Natural killer cell (primary cell): ENCODE measurements around the gene PTPRN. TPM values are rescaled to one million over a fixed set of nuclear protein-coding genes. Genes with fewer than 3 reads are reported as not detected.

Source experiments
- ATAC-seq, 3 donors: fragments of 150-1000 bp in 2 of 3; fragments of 200-7000 bp in 1 of 3; cut with Tn5 transposase; 1 replicate in 1 of 3; 2 replicates in 2 of 3; pipeline ENCODE4 v1.10.0; 2021; ENCODE audit warnings: mild to moderate bottlenecking in 2 of 3, moderate library complexity in 2 of 3
- DNase-seq, 2 donors: peaks; one replicate each; pipeline versions ENCODE4 v3.0.0 to v3.0.0-alpha.2; 2013 to 2021; ENCODE audit warnings: mixed read lengths in 1 of 2
- H3K27ac ChIP-seq: one replicate; pipeline ENCODE4 v1.5.1; 2013; ENCODE audit warnings: mild to moderate bottlenecking, low read length
- H3K27me3 ChIP-seq: one replicate; pipeline ENCODE4 v1.6.1; 2013; ENCODE audit warnings: low read length; ENCODE audit not compliant: control insufficient read depth, insufficient read depth
- H3K36me3 ChIP-seq: one replicate; pipeline ENCODE4 v1.6.1; 2013; ENCODE audit warnings: low read length; ENCODE audit not compliant: control insufficient read depth, insufficient read depth
- H3K4me1 ChIP-seq: one replicate; pipeline ENCODE4 v1.6.1; 2013; ENCODE audit warnings: low read length; ENCODE audit not compliant: control insufficient read depth, insufficient read depth
- H3K4me3 ChIP-seq: one replicate; pipeline ENCODE4 v1.5.1; 2013; ENCODE audit warnings: low read length
- H3K9me3 ChIP-seq: one replicate; pipeline ENCODE4 v1.6.1; 2013; ENCODE audit warnings: low read length; ENCODE audit not compliant: control insufficient read depth, insufficient read depth
- H3K27ac Mint-ChIP-seq, 2 donors: one replicate each; pipeline ENCODE4 v1.8.0; 2022; ENCODE audit warnings: mild to moderate bottlenecking in 2 of 2, mixed read lengths in 2 of 2, moderate library complexity in 1 of 2
- H3K27me3 Mint-ChIP-seq, 2 donors: one replicate each; pipeline ENCODE4 v1.8.0; 2022; ENCODE audit warnings: low read depth in 2 of 2, mixed read lengths in 2 of 2
- H3K36me3 Mint-ChIP-seq: one replicate; pipeline ENCODE4 v1.8.0; 2022; ENCODE audit warnings: mixed read lengths
- H3K4me1 Mint-ChIP-seq, 2 donors: one replicate each; pipeline ENCODE4 v1.8.0; 2022; ENCODE audit warnings: mixed read lengths in 2 of 2
- H3K4me3 Mint-ChIP-seq: one replicate; pipeline ENCODE4 v1.8.0; 2022; ENCODE audit warnings: mild to moderate bottlenecking, moderate library complexity, mixed read lengths
- H3K9me3 Mint-ChIP-seq, 2 donors: one replicate each; pipeline ENCODE4 v1.8.0; 2022; ENCODE audit warnings: mixed read lengths in 2 of 2
- CTCF ChIP-seq: fragments of 200-600 bp; IDR thresholded peaks from one replicate; pipeline ENCODE4 v1.8.0; 2022; ENCODE audit warnings: antibody characterized with exemption
- WGBS: methylation state at CpG from one replicate; pipeline ENCODE4 v1.1.7; 2013; ENCODE audit warnings: missing lambda C conversion rate; ENCODE audit not compliant: insufficient coverage; 5-methylcytosine and 5-hydroxymethylcytosine counted together
- intact Hi-C: fragments of 100-400 bp; cut with micrococcal nuclease; formaldehyde crosslinking; loops from one replicate; pipeline ENCODE4 v1.14.2; 2022
- total RNA-seq, 4 donors: library from RNA; stranded (reverse); fragments of 120-200 nt in 1 of 4; gene quantifications; one replicate each; pipeline versions ENCODE4 v1.2.3 to v1.2.4, GENCODE V29; 2013 to 2022

The PTPRN gene
- total RNA-seq, 3 donors from 2014 or later (not counting 1 experiment from before 2014, with no cell fraction given) = 0.23 to 0.35 TPM; not detected in 1

- no peak overlapping the region for H3K27ac Mint-ChIP-seq
- WGBS = 89% methylated on average over 2 of the region's 2 CpGs
- Histone ChIP-seq H3K4me1 (peaks cover 6% of the 10 kb centered on the region), H3K27me3 (no peaks in the 10 kb centered on the region), H3K9me3 (no peaks in the 10 kb centered on the region), H3K36me3 (no peaks in the 10 kb centered on the region), H3K4me3 (no peak overlapping the region), H3K27ac (no peak overlapping the region)
- H3K9me3 Mint-ChIP-seq = no peaks in the 10 kb centered on the region
- peaks cover 9% of the 10 kb centered on the region in 2 donors for H3K4me1 Mint-ChIP-seq
- no peak for TF ChIP-seq CTCF
- intact Hi-C loops = no loop called here
- no peak for DNase-seq
- no peak overlapping the region for H3K4me3 Mint-ChIP-seq
- H3K36me3 Mint-ChIP-seq = no peaks in the 10 kb centered on the region
- ATAC-seq = no peak
- H3K27me3 Mint-ChIP-seq = peaks cover 0 to 5% of the 10 kb centered on the region in 2 donors
Measured at GRCh38 chr2:219272995-219273394, 36.2 kb downstream of the PTPRN start.

- DNase-seq (no peak), ATAC-seq (no peak)
- peaks cover 0 to 5% of the 10 kb centered on the region in 2 donors for H3K27me3 Mint-ChIP-seq
- H3K4me3 Mint-ChIP-seq = no peak overlapping the region
- H3K27me3 ChIP-seq = no peaks in the 10 kb centered on the region
- H3K27ac ChIP-seq = no peak overlapping the region
- TF ChIP-seq CTCF = no peak
- no peak overlapping the region for H3K4me3 ChIP-seq
- intact Hi-C loops = no loop called here
- no peaks in the 10 kb centered on the region for H3K9me3 ChIP-seq
- H3K27ac Mint-ChIP-seq = no peak overlapping the region
- H3K4me1 Mint-ChIP-seq = peaks cover 2 to 3% of the 10 kb centered on the region in 2 donors
- no peaks in the 10 kb centered on the region for H3K36me3 ChIP-seq
- no peaks in the 10 kb centered on the region for H3K9me3 Mint-ChIP-seq
- WGBS = 89% methylated on average over 4 of the region's 4 CpGs
- peaks cover under 1% of the 10 kb centered on the region for H3K4me1 ChIP-seq
- H3K36me3 Mint-ChIP-seq = no peaks in the 10 kb centered on the region
Measured at GRCh38 chr2:219272356-219272755, 36.8 kb downstream of the PTPRN start.

GRCh38 chr2:219271021-219271420 lies 38.2 kb downstream of the PTPRN start:
- TF ChIP-seq CTCF = no peak
- intact Hi-C loops = no loop called here
- H3K9me3 Mint-ChIP-seq = no peaks in the 10 kb centered on the region
- no peaks in the 10 kb centered on the region for H3K36me3 Mint-ChIP-seq
- no peaks in the 10 kb centered on the region for H3K4me1 Mint-ChIP-seq
- no peak for DNase-seq
- no peak overlapping the region for H3K27ac Mint-ChIP-seq
- peaks cover 0 to 5% of the 10 kb centered on the region in 2 donors for H3K27me3 Mint-ChIP-seq
- Histone ChIP-seq H3K9me3 (no peaks in the 10 kb centered on the region), H3K4me1 (no peaks in the 10 kb centered on the region), H3K27ac (no peak overlapping the region), H3K27me3 (no peaks in the 10 kb centered on the region), H3K4me3 (no peak overlapping the region), H3K36me3 (no peaks in the 10 kb centered on the region)
- 96% methylated on average over 2 of the region's 2 CpGs for WGBS
- ATAC-seq = no peak
- no peak overlapping the region for H3K4me3 Mint-ChIP-seq

GRCh38 chr2:219270055-219270372 lies 39.2 kb downstream of the PTPRN start:
- 91% methylated on average over 5 of the region's 5 CpGs for WGBS
- H3K4me1 ChIP-seq = no peaks in the 10 kb centered on the region
- Mint-ChIP-seq H3K4me3 (no peak overlapping the region), H3K27me3 (peaks cover 0 to 5% of the 10 kb centered on the region in 2 donors), H3K27ac (no peak overlapping the region), H3K9me3 (no peaks in the 10 kb centered on the region), H3K4me1 (no peaks in the 10 kb centered on the region), H3K36me3 (no peaks in the 10 kb centered on the region)
- DNase-seq (no peak), ATAC-seq (no peak)
- H3K36me3 ChIP-seq = no peaks in the 10 kb centered on the region
- H3K4me3 ChIP-seq = no peak overlapping the region
- no peak for TF ChIP-seq CTCF
- H3K27me3 ChIP-seq = no peaks in the 10 kb centered on the region
- no peak overlapping the region for H3K27ac ChIP-seq
- no peaks in the 10 kb centered on the region for H3K9me3 ChIP-seq
- intact Hi-C loops = no loop called here
